Stimulated activated CD4-positive, alpha-beta T cell treated with anti-CD3 and anti-CD28 coated beads, Interleukin-12 subunit alpha, Interleukin-12 subunit beta, amount 100 ng/mL, for 4 hours (primary cell): Measurements from ENCODE around the gene CARD11.
A peak's percentile ranks its signal among the peaks of the same experiment; 100 is the strongest.
"Not testable (repeated sequence)": the region's sequence is repeated elsewhere in the genome, so short reads cannot be mapped to it uniquely, and the experiment has no call there.

Source experiments
- DNase-seq: peaks from one replicate; pipeline ENCODE4 v3.0.0-alpha.2; 2020

CARD11 gene

GRCh38 chr7:3063016-3063753, 19.5 kb upstream of the CARD11 start:
- DNase-seq, result peak; percentile 74

- DNase-seq, result no peak
Observed at GRCh38 chr7:3057066-3057420, 13.4 kb upstream of the CARD11 start.

- DNase-seq, result no peak
Observed at GRCh38 chr7:3056234-3057065, 12.8 kb upstream of the CARD11 start.

DNA sequence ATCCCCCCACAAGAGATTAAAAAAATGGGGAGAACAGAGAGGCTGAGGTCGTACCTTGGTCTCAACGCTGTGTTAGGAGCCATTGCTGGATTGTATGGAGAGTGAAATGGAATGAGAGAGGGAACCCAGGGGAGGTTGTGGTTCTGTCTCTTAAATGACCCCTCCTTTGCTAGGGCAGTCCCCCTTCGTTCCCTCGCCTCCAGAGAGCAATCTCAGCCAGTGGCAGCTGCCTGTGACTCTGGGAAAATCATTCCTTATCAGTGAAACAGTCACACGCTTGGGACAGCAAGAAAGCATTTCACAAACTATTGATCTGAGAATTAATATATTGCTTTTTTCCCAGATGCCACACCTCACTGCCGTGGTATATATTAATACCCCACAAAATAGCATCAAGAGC, 12.0 kb upstream of the CARD11 start:
- no peak for DNase-seq

DNA sequence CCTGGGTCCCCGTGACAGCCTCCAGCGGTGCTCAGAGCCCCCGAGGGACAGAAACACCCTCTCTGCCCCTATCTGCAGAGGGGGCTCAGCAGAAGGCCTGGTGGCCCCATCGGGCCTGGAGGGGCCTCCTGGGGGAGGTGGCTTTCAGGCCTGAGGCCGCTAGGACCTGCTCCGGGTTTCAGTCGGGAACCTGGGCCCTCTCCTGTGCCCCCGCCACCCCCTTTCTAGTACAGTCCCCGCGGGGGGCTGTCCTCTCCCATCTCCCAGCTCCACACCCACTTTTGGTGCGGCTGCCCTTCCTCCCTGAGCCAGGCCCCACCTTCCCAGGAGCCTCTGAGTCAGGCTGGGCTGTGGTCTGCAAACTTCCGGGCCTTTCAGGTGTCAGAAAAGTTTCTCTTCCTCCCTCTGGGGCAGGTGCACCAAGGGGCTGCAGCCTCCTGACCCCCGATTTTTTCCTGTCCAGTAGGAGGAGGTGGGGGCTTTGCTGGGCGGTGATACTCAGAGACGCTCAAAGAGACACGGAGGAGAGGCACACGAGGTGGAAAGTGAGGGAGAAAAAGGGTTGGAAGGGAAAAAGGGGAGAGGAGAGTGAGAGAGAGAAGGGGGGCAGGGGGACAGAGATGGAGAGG, 692 bp downstream of the CARD11 start:
- DNase-seq, result peak; percentile 59

- DNase-seq, result no peak
Observed at GRCh38 chr7:3041986-3042675, 1.5 kb downstream of the CARD11 start.

DNA sequence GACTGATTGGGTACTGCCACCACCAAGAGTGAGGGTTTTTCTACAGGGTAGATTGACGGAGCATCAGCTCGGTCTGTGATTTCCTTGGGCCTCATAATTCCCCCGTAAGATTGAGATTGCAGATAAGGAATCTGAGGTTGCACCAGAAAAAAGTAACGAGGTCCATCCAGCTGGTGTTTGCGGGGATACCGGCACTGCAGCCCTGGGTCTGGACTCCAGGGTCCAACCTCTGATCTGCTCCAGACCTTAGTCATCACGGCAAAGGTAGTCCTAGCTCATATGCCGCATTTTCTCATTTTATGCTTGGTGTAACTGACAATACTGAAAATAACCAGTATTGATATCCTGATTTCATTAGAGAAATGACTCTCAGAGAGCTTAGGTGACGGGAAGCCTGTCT, 3.9 kb downstream of the CARD11 start:
- DNase-seq, result no peak

DNA sequence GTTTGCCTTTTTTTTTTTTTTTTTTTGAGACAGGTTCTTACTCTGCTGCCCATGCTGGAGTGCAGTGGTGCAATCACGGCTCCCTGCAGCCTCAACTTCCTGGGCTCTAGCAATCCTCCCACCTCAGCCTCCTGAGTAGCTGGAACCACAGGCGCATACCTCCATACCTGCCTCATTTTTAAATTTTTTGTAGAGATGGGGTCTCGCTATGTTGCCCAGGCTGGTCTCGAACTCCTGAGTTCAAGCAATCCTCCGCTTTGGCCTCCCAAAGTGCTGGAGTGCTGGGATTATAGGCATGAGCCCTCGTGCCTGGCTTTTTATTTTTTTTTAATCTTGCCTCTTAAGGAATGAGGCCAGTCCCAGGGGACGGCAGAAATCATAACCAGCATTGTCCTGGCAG, 5.7 kb downstream of the CARD11 start:
- DNase-seq, result not testable (repeated sequence)

DNA sequence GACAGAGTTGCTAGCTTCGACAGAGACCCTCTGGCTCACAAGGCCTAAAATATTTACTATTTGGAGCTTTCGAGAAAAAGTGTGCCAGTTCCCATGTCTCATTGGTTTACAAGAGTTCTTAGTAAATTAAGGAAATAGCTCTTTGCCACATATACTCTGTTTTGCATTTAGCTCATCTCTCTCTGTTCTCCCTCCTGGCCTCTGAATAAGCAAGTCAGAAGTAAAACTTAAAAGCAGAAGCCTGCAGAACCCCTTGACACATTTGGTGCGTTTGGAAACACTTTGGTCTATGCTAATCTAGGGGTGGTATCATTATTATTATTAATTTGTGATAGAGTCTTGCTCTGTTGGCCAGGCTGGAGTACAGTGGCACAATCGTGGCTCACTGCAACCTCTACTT, 6.4 kb downstream of the CARD11 start:
- no peak for DNase-seq

DNA sequence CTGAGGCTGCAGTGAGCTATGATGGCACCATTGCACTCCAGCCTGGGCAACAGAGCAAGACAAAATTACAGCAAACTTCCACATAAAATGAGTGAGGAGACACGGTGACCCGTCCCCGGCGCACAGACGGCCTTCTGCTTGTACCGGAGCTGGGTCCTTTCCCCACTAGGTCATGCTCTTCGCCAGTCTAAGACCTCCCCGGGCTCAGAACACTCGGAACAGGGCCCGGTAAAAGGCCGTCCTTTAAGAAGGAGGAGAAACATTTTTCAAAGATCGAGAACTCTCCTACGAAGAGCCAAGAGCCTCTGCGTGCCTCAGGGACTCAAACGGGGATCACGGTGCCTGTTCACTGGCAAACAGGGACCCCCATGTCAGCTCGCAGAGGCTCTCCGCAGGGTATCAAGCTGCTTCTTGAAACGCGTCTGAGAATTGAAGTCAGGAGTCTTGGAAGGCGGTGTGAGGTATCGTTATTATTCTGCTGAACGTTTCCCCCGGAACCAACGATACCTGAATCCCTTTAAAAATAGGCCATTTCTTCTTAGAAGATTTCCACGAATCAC, 9.0 kb downstream of the CARD11 start:
- no peak for DNase-seq

- DNase-seq, result no peak
Observed at GRCh38 chr7:3033581-3033980, 10.1 kb downstream of the CARD11 start.

DNA sequence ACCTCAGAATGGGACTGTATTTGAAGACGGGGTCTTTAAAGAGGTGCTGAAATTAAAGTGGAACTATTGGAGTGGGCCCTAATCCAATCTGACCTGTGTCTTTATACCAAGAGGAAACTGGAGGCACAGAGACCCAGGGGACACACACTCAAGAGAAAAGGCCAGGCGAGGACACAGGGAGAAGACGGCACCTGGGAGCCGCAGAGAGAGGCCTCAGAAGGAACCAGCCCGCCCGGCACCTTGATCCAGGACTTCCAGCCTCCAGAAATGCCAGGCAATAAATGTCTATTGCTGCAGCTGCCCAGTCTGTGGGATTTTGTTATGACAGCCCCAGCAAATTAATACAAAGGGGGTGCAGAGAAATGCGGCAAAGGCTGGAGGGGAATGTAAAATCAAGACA, 10.5 kb downstream of the CARD11 start:
- no peak for DNase-seq

DNA sequence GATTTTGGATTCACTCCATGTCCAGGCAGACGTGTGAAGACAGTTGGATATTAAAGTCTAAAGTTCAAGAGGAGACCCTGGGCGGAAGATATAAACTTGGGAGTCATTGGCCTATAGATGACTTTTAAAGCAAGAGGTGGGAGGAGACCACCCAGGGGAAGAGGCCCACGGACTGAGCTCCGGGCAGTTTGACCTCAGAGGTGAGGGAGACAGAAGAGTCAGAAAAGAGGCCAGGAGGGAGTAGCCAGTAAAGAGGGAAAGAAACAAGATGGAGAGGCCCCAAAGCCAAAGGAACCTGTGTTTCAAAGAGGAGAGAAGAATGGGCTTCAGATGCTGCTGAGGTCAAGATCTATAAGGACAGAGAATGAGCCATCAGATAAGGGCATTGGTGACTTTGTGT, 11.4 kb downstream of the CARD11 start:
- no peak for DNase-seq

DNA sequence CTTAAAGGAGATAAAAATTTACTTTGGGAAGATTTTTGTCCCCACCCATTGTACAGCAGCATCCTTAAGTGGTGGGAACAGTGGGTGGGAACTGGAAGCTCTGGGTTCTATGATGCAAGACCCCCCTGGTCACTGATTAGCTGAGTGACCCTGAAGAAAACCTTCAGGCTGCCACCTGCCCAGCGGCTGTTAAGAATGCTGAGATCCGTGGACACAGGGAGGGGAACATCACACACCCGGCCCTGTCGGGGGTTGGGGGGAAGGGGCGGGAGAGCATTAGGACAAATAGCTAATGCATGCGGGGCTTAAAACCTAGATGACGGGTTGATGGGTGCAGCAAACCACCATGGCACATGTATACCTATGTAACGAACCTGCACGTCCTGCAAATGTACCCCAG, 14.5 kb downstream of the CARD11 start:
- no peak for DNase-seq

GRCh38 chr7:3028758-3029093, 14.9 kb downstream of the CARD11 start:
- no peak for DNase-seq

DNA sequence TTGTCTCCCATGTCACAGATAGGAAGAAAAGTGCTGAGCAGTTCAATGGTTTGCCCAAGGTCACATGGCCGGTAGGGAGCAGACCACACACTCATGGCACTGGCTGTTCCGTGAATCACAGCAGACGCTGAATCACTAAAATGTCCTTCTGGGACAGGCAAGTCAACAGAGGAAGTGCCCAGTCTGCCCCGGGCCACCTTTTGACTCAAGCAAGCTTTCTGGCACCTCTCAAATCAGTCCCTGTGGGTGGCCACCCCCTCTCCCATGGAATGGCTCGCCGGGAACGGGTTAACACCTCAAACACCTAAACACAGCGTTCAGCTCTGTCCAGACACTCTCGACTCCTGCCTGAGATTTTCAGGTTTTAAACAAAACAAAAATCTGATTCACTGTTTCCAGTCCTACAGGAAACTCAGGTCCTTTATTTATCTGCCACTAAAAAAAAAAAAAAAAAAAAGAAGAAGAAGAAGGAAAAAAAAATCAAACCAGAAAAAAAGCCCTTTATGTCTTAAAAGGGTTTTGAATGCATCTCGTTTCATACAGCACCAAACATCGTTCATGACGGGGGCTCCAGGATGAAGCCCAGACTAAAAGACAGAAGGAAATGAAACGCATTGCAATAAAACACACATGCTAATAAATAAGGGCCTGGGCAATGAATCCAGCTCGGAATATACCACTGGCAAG, 15.5 kb downstream of the CARD11 start:
- peak; percentile 38 for DNase-seq

DNA sequence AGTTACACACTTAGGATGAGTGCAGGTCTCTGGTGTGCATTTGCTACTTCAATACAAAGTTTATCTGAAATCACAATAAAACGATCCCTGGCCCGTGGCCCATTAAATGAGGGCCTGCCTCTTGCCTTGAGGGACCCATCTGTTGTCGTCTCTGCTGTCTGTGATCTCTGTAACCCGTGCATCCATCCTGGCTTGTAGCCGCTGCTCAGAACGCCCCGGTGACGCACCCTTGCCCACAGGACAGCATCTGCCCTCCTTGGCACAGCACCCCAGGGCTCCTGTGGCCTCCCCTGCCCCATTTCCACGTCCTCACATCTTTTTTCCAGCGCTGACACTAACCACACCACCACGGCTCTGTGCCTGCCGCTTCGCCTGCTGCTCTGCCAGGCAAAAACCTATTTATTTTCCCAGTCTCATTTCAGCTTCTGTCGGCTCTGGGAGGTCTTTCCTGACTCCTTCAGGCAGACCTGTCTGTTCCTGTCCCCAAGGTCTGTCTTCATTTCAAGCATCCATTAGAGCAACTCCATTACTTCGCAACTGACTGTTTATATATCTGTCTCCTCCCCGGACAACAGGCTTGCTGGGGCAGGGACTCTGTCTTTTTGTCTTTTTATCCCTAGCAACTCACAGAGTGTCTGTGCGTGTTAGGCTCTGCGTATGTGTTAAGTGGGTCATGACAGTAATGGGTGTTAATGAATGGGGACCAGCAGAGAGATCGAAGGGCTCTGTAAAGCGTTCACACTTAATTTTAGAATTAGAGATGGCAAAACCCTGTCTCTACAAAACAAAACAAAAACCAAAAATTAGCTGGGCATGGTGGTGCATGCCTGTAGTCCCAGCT, 16.4 kb downstream of the CARD11 start:
- no peak for DNase-seq

DNA sequence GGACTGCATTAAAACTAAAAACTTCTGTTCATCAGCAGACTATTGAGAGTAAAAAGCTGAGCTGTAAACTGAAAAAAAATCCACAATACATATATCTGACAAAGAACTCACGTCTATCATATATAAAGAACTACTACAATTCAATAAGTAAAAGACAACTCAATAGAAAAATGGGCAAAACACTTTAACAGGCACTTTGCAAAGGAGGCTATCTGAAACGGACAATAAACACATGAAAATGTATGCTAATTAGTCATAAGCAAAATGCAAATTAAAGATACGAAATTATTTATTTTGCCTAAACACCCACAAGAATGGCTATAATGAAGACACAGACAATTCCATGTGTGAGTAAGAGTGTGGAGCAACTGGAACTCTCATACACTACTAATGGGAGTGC, 18.1 kb downstream of the CARD11 start:
- DNase-seq, result no peak

GRCh38 chr7:3021825-3022224, 21.8 kb downstream of the CARD11 start:
- no peak for DNase-seq

- DNase-seq, result not testable (repeated sequence)
Observed at GRCh38 chr7:3021224-3021623, 22.4 kb downstream of the CARD11 start.

GRCh38 chr7:3020416-3020815, 23.3 kb downstream of the CARD11 start:
- no peak for DNase-seq

GRCh38 chr7:3019801-3020200, 23.9 kb downstream of the CARD11 start:
- DNase-seq, result no peak
